MM.1S (cell line): ENCODE measurements around the gene GFRA1.

Experiments
- DNase-seq: peaks from one replicate; pipeline ENCODE4 v3.0.0-alpha.2; 2015
- H2AFZ ChIP-seq: fragments of 300-600 bp; sonication (generic); 2 replicates; pipeline ENCODE4 v1.6.0; 2016; ENCODE audit warnings: antibody characterized with exemption, low read length
- H3F3A ChIP-seq: fragments of 300-600 bp; sonication (generic); 2 replicates; pipeline ENCODE4 v1.6.1; 2016; ENCODE audit warnings: mild to moderate bottlenecking, antibody characterized with exemption, low read length, moderate library complexity, mixed read lengths; ENCODE audit not compliant: insufficient read depth
- H3K27ac ChIP-seq: fragments of 300-600 bp; sonication (generic); 2 replicates; pipeline ENCODE4 v1.5.1; 2016; ENCODE audit warnings: mild to moderate bottlenecking, low read length
- H3K27me3 ChIP-seq: fragments of 300-600 bp; sonication (generic); replicated peaks from 2 replicates; pipeline ENCODE4 v1.6.0; 2016; ENCODE audit warnings: low read length; ENCODE audit not compliant: insufficient read depth
- H3K36me3 ChIP-seq: fragments of 300-600 bp; sonication (generic); replicated peaks from 2 replicates; pipeline ENCODE4 v1.6.1; 2016; ENCODE audit warnings: mild to moderate bottlenecking, low read length, mixed read lengths; ENCODE audit not compliant: insufficient read depth
- H3K4me1 ChIP-seq: fragments of 300-600 bp; sonication (generic); 2 replicates; pipeline ENCODE4 v1.6.1; 2016; ENCODE audit warnings: low read length, mixed read lengths
- H3K4me2 ChIP-seq: fragments of 300-600 bp; sonication (generic); 2 replicates; pipeline ENCODE4 v1.6.0; 2016; ENCODE audit warnings: low read depth, low read length
- H3K4me3 ChIP-seq: fragments of 300-600 bp; sonication (generic); 2 replicates; pipeline ENCODE4 v1.5.1; 2016; ENCODE audit warnings: low read length, mixed read lengths
- H3K79me2 ChIP-seq: fragments of 300-600 bp; sonication (generic); 2 replicates; pipeline ENCODE4 v1.6.1; 2016; ENCODE audit warnings: mixed run types, low read length, mixed read lengths
- H3K9ac ChIP-seq: fragments of 300-600 bp; sonication (generic); 2 replicates; pipeline ENCODE4 v1.6.1; 2016; ENCODE audit warnings: low read length, mixed read lengths
- H3K9me2 ChIP-seq: fragments of 300-600 bp; sonication (generic); replicated peaks from 2 replicates; pipeline ENCODE4 v1.6.1; 2016; ENCODE audit warnings: mild to moderate bottlenecking, low read length, mixed read lengths; ENCODE audit not compliant: insufficient read depth
- H3K9me3 ChIP-seq: fragments of 300-600 bp; sonication (generic); replicated peaks from 2 replicates; pipeline ENCODE4 v1.6.1; 2016; ENCODE audit warnings: mild to moderate bottlenecking, low read length, mixed read lengths; ENCODE audit not compliant: insufficient read depth
- H4K20me1 ChIP-seq: fragments of 300-600 bp; sonication (generic); 2 replicates; pipeline ENCODE4 v1.6.1; 2016; ENCODE audit warnings: mild to moderate bottlenecking, low read length, moderate library complexity, mixed read lengths; ENCODE audit not compliant: insufficient read depth
- CTCF ChIP-seq: fragments of 300-600 bp; sonication (generic); IDR thresholded peaks from 2 replicates; pipeline ENCODE4 v1.5.1; 2016; ENCODE audit warnings: antibody characterized with exemption, low read length, mixed read lengths
- EZH2 ChIP-seq: fragments of 300-600 bp; sonication (generic); optimal IDR thresholded peaks from 2 replicates; pipeline ENCODE3; 2017; ENCODE audit warnings: low read depth, mild to moderate bottlenecking, antibody characterized with exemption, low read length, mixed read lengths
- EZH2phosphoT487 ChIP-seq: fragments of 300-600 bp; sonication (generic); IDR thresholded peaks from 2 replicates; pipeline ENCODE4 v1.6.1; 2018; ENCODE audit warnings: antibody characterized with exemption, low read length

Gene GFRA1

GRCh38 chr10:116115797-116116196 lies 157.2 kb downstream of the GFRA1 start:
- no peaks in the 10 kb centered on the region for H3F3A ChIP-seq
- no peak overlapping the region for H3K4me3 ChIP-seq
- H3K4me1 ChIP-seq, result no peaks in the 10 kb centered on the region
- no peak overlapping the region for H3K27ac ChIP-seq
- TF ChIP-seq EZH2phosphoT487 (no peak), EZH2 (no peak), CTCF (no peak)
- H3K9me3 ChIP-seq, result no peaks in the 10 kb centered on the region
- no peak overlapping the region for H3K4me2 ChIP-seq
- H3K36me3 ChIP-seq, result no peaks in the 10 kb centered on the region
- H3K79me2 ChIP-seq, result no peaks in the 10 kb centered on the region
- H2AFZ ChIP-seq, result no peak overlapping the region
- H4K20me1 ChIP-seq, result no peaks in the 10 kb centered on the region
- H3K9me2 ChIP-seq, result no peaks in the 10 kb centered on the region
- no peak overlapping the region for H3K9ac ChIP-seq
- no peaks in the 10 kb centered on the region for H3K27me3 ChIP-seq
- no peak for DNase-seq

- TF ChIP-seq EZH2phosphoT487 (no peak), CTCF (no peak), EZH2 (no peak)
- Histone ChIP-seq H3K79me2 (no peaks in the 10 kb centered on the region), H3K4me3 (no peak overlapping the region), H3K9me3 (no peaks in the 10 kb centered on the region), H3K36me3 (no peaks in the 10 kb centered on the region), H3F3A (no peaks in the 10 kb centered on the region), H3K9ac (no peak overlapping the region), H3K4me1 (no peaks in the 10 kb centered on the region), H3K27ac (no peak overlapping the region), H4K20me1 (no peaks in the 10 kb centered on the region), H3K27me3 (no peaks in the 10 kb centered on the region), H3K9me2 (no peaks in the 10 kb centered on the region), H3K4me2 (no peak overlapping the region), H2AFZ (no peak overlapping the region)
- no peak for DNase-seq
These were observed 157.9 kb downstream of the GFRA1 start for GRCh38 chr10:116115036-116115641.

GRCh38 chr10:116113721-116114501 lies 159.1 kb downstream of the GFRA1 start:
- H2AFZ ChIP-seq, result no peak overlapping the region
- no peak overlapping the region for H3K9ac ChIP-seq
- H3K4me2 ChIP-seq, result no peak overlapping the region
- no peak overlapping the region for H3K4me3 ChIP-seq
- H3K27me3 ChIP-seq, result no peaks in the 10 kb centered on the region
- no peak for DNase-seq
- H3F3A ChIP-seq, result no peaks in the 10 kb centered on the region
- no peaks in the 10 kb centered on the region for H3K36me3 ChIP-seq
- H4K20me1 ChIP-seq, result no peaks in the 10 kb centered on the region
- TF ChIP-seq EZH2 (no peak), EZH2phosphoT487 (no peak), CTCF (no peak)
- no peak overlapping the region for H3K27ac ChIP-seq
- H3K79me2 ChIP-seq, result no peaks in the 10 kb centered on the region
- no peaks in the 10 kb centered on the region for H3K4me1 ChIP-seq
- H3K9me2 ChIP-seq, result no peaks in the 10 kb centered on the region
- H3K9me3 ChIP-seq, result no peaks in the 10 kb centered on the region
